Liver (tissue), 9 donors: ENCODE measurements around the gene TCAIM. TPM values are rescaled to one million over a fixed set of nuclear protein-coding genes. Genes with fewer than 3 reads are reported as not detected.

ENCODE experiments used
- DNase-seq: peaks from one replicate; pipeline ENCODE4 v3.0.0-alpha.2; 2017; ENCODE audit warnings: low spot score
- H3K27ac ChIP-seq, 2 donors: one replicate each; pipeline ENCODE4 v1.7.0; 2013; ENCODE audit warnings: inconsistent platforms in 2 of 2, low read length in 2 of 2, control low read depth in 1 of 2, low read depth in 1 of 2, mild to moderate bottlenecking in 1 of 2
- H3K27me3 ChIP-seq, 4 donors: one replicate each; pipeline versions ENCODE4 v1.6.1 to v1.7.0; 2013; ENCODE audit warnings: low read length in 3 of 4, inconsistent platforms in 1 of 4, mild to moderate bottlenecking in 1 of 4, moderate library complexity in 1 of 4; ENCODE audit not compliant: control insufficient read depth in 4 of 4, insufficient read depth in 4 of 4
- H3K36me3 ChIP-seq, 4 donors: one replicate each; pipeline versions ENCODE4 v1.6.1 to v1.7.0; 2013; ENCODE audit warnings: low read length in 3 of 4, mild to moderate bottlenecking in 3 of 4, low read depth in 1 of 4, moderate library complexity in 1 of 4; ENCODE audit not compliant: control insufficient read depth in 4 of 4, insufficient read depth in 3 of 4
- H3K4me1 ChIP-seq, 4 donors: one replicate each; pipeline versions ENCODE4 v1.6.1 to v1.7.0; 2013; ENCODE audit warnings: low read length in 3 of 4, mild to moderate bottlenecking in 3 of 4, moderate library complexity in 1 of 4; ENCODE audit not compliant: control insufficient read depth in 4 of 4, insufficient read depth in 4 of 4
- H3K4me3 ChIP-seq, 3 donors: one replicate each; pipeline versions ENCODE4 v1.6.1 to v1.7.0; 2013; ENCODE audit warnings: low read length in 3 of 3, control low read depth in 1 of 3, low read depth in 1 of 3, mild to moderate bottlenecking in 1 of 3
- H3K9ac ChIP-seq, 2 donors: one replicate each; pipeline ENCODE4 v1.7.0; 2013; ENCODE audit warnings: low read length in 2 of 2, mild to moderate bottlenecking in 2 of 2, moderate library complexity in 2 of 2, control low read depth in 1 of 2, low read depth in 1 of 2
- H3K9me3 ChIP-seq, 4 donors: one replicate each; pipeline versions ENCODE4 v1.6.1 to v1.7.0; 2013; ENCODE audit warnings: low read length in 3 of 4; ENCODE audit not compliant: control insufficient read depth in 4 of 4
- ATF3 ChIP-seq: IDR thresholded peaks from 2 replicates; pipeline ENCODE4 v1.6.1; 2016; ENCODE audit warnings: antibody characterized with exemption
- FOXA2 ChIP-seq: IDR thresholded peaks from 2 replicates; pipeline ENCODE4 v1.6.1; 2016; ENCODE audit warnings: antibody characterized with exemption
- GABPA ChIP-seq, 2 donors: IDR thresholded peaks in 1 of 2; conservative IDR thresholded peaks in 1 of 2; 2 replicates each; pipeline ENCODE4 v1.6.1; 2016; ENCODE audit warnings: antibody characterized with exemption in 2 of 2, mild to moderate bottlenecking in 1 of 2, moderate library complexity in 1 of 2
- HNF4A ChIP-seq, 2 donors: conservative IDR thresholded peaks; 2 replicates each; pipeline ENCODE4 v1.6.1; 2016; ENCODE audit warnings: antibody characterized with exemption in 2 of 2, mild to moderate bottlenecking in 2 of 2
- HNF4G ChIP-seq: IDR thresholded peaks from 2 replicates; pipeline ENCODE4 v1.6.1; 2016; ENCODE audit warnings: antibody characterized with exemption
- MAX ChIP-seq: IDR thresholded peaks from 2 replicates; pipeline ENCODE4 v1.6.1; 2016; ENCODE audit warnings: antibody characterized with exemption
- NR2F2 ChIP-seq: IDR thresholded peaks from 2 replicates; pipeline ENCODE4 v1.6.1; 2016; ENCODE audit warnings: antibody characterized with exemption
- REST ChIP-seq: IDR thresholded peaks from 2 replicates; pipeline ENCODE4 v1.6.1; 2016; ENCODE audit warnings: antibody characterized with exemption, mild to moderate bottlenecking
- RXRA ChIP-seq, 2 donors: IDR thresholded peaks; 2 replicates each; pipeline ENCODE4 v1.6.1; 2017 to 2018; ENCODE audit warnings: antibody characterized with exemption in 2 of 2, mild to moderate bottlenecking in 1 of 2
- TAF1 ChIP-seq: conservative IDR thresholded peaks from 2 replicates; pipeline ENCODE4 v1.6.1; 2016; ENCODE audit warnings: antibody characterized with exemption, mild to moderate bottlenecking
- YY1 ChIP-seq: IDR thresholded peaks from 2 replicates; pipeline ENCODE4 v1.6.1; 2016; ENCODE audit warnings: antibody characterized with exemption, mild to moderate bottlenecking
- WGBS: extraction: QIAGEN DNeasy Blood & Tissue Kit; methylation state at CpG from one replicate; pipeline ENCODE4 v1.1.7; 2013; 5-methylcytosine and 5-hydroxymethylcytosine counted together
- polyA plus RNA-seq, 2 donors: library from polyadenylated mRNA; stranded (reverse) in 1 of 2; unstranded in 1 of 2; fragments of 200-250 nt in 1 of 2; fragments of >200 nt in 1 of 2; fragmentation: Nextera tagmentation in 1 of 2; extraction: Ambion mirVana in 1 of 2; gene quantifications; one replicate each; pipeline versions ENCODE4 v1.2.1 to v1.2.3, GENCODE V29; 2013 to 2015
- total RNA-seq, 2 donors: library from RNA; depleted of rRNA; stranded (reverse); fragments of >200 nt; gene quantifications; one replicate each; pipeline ENCODE4 v1.2.3, GENCODE V29; 2014
- TF ChIP-seq, protein P1 (sequence below): fragments of 150-350 bp; IDR thresholded peaks from 2 replicates; pipeline ENCODE4 v1.5.1; 2017; ENCODE audit warnings: improper control_type of control experiment, low read depth, low read length; ENCODE audit not compliant: missing input control
- TF ChIP-seq, protein P2 (sequence below): IDR thresholded peaks from 2 replicates; pipeline ENCODE4 v1.6.1; 2016; ENCODE audit warnings: antibody characterized with exemption
- donor health status: healthy.
- donor health status: healthy.
- donor health status: healthy.
- donor health status: healthy.
- donor health status: healthy.

Gene TCAIM
- total and polyA plus RNA-seq, 4 donors = 21.0 to 46.6 (median 24.0) TPM

- Histone ChIP-seq H3K4me3 (no peak overlapping the region), H3K27me3 (no peaks in the 10 kb centered on the region), H3K27ac (no peak overlapping the region), H3K9ac (no peak overlapping the region), H3K4me1 (peaks cover 0 to 19% (median 8%) of the 10 kb centered on the region in 4 donors), H3K36me3 (peaks cover 4 to 36% (median 27%) of the 10 kb centered on the region in 4 donors), H3K9me3 (peaks cover 5 to 12% (median 7%) of the 10 kb centered on the region in 4 donors)
- 100% methylated on average over 2 of the region's 2 CpGs for WGBS
- no peak for DNase-seq
- TF ChIP-seq NR2F2 = no peak
- TF ChIP-seq HNF4G = no peak
- no peak for TF ChIP-seq GABPA (IDR thresholded peaks at IDR 0.05 in 1 of 2, conservative IDR thresholded peaks at IDR 0.05 in 1 of 2)
- TF ChIP-seq HNF4A (conservative IDR thresholded peaks at IDR 0.05) = no peak
- no peak for TF ChIP-seq RXRA (IDR thresholded peaks at IDR 0.05)
- TF ChIP-seq REST = no peak
- TF ChIP-seq, protein P1, sequence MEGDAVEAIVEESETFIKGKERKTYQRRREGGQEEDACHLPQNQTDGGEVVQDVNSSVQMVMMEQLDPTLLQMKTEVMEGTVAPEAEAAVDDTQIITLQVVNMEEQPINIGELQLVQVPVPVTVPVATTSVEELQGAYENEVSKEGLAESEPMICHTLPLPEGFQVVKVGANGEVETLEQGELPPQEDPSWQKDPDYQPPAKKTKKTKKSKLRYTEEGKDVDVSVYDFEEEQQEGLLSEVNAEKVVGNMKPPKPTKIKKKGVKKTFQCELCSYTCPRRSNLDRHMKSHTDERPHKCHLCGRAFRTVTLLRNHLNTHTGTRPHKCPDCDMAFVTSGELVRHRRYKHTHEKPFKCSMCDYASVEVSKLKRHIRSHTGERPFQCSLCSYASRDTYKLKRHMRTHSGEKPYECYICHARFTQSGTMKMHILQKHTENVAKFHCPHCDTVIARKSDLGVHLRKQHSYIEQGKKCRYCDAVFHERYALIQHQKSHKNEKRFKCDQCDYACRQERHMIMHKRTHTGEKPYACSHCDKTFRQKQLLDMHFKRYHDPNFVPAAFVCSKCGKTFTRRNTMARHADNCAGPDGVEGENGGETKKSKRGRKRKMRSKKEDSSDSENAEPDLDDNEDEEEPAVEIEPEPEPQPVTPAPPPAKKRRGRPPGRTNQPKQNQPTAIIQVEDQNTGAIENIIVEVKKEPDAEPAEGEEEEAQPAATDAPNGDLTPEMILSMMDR = no peak
- no peak for TF ChIP-seq FOXA2
- TF ChIP-seq, protein P2, sequence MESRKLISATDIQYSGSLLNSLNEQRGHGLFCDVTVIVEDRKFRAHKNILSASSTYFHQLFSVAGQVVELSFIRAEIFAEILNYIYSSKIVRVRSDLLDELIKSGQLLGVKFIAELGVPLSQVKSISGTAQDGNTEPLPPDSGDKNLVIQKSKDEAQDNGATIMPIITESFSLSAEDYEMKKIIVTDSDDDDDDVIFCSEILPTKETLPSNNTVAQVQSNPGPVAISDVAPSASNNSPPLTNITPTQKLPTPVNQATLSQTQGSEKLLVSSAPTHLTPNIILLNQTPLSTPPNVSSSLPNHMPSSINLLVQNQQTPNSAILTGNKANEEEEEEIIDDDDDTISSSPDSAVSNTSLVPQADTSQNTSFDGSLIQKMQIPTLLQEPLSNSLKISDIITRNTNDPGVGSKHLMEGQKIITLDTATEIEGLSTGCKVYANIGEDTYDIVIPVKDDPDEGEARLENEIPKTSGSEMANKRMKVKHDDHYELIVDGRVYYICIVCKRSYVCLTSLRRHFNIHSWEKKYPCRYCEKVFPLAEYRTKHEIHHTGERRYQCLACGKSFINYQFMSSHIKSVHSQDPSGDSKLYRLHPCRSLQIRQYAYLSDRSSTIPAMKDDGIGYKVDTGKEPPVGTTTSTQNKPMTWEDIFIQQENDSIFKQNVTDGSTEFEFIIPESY = no peak
- no peak for TF ChIP-seq MAX
Observed at GRCh38 chr3:44444437-44444836, 105.9 kb downstream of the TCAIM start.

GRCh38 chr3:44444896-44445691 lies 106.5 kb downstream of the TCAIM start:
- H3K4me1 ChIP-seq = peaks cover 0 to 12% (median 3%) of the 10 kb centered on the region in 4 donors
- no peak for DNase-seq
- 96% methylated on average over 7 of the region's 7 CpGs for WGBS
- H3K4me3 ChIP-seq = no peak overlapping the region
- no peak overlapping the region for H3K27ac ChIP-seq
- H3K27me3 ChIP-seq = no peaks in the 10 kb centered on the region
- H3K36me3 ChIP-seq = peaks cover 6 to 42% (median 33%) of the 10 kb centered on the region in 4 donors
- H3K9ac ChIP-seq = no peak overlapping the region
- peaks cover 5 to 12% (median 7%) of the 10 kb centered on the region in 4 donors for H3K9me3 ChIP-seq
- TF ChIP-seq MAX (no peak), NR2F2 (no peak), REST (no peak), TAF1 (no peak), YY1 (no peak), ATF3 (no peak), RXRA (IDR thresholded peaks at IDR 0.05) (no peak), HNF4G (no peak), GABPA (IDR thresholded peaks at IDR 0.05 in 1 of 2, conservative IDR thresholded peaks at IDR 0.05 in 1 of 2) (no peak)
- TF ChIP-seq, protein P2 = no peak
